SK-N-SH treated with all-trans-retinoic acid at 6 μM for 48 hours (cell line): ENCODE data around the gene MITF.
A peak's percentile ranks its signal among the peaks of the same experiment; 100 is the strongest.

Experiments
- ATAC-seq: fragments of 200-7000 bp; cut with Tn5 transposase; 3 replicates; pipeline ENCODE4 v1.9.1; 2020; ENCODE audit warnings: mild to moderate bottlenecking, moderate library complexity
- ARNTL ChIP-seq: fragments of 450-650 bp; formaldehyde crosslinking; IDR thresholded peaks from 2 replicates; pipeline ENCODE4 v1.5.0; 2020; ENCODE audit warnings: low read depth, mild to moderate bottlenecking, moderate library complexity, borderline replicate concordance
- BACH2 ChIP-seq: fragments of 250-450 bp; sonication (Bioruptor Pico); IDR thresholded peaks from 2 replicates; pipeline ENCODE4 v1.9.0; 2021; ENCODE audit warnings: mild to moderate bottlenecking, borderline replicate concordance
- CSDC2 ChIP-seq: fragments of 250-450 bp; sonication (Bioruptor Pico); IDR thresholded peaks from 2 replicates; pipeline ENCODE4 v1.5.0; 2020; ENCODE audit warnings: mild to moderate bottlenecking, moderate library complexity
- ESRRG ChIP-seq: fragments of 250-450 bp; sonication (Bioruptor Pico); IDR thresholded peaks from 2 replicates; pipeline ENCODE4 v1.6.1; 2021; ENCODE audit warnings: mild to moderate bottlenecking
- GLIS3 ChIP-seq: fragments of 250-450 bp; sonication (Bioruptor Pico); IDR thresholded peaks from 2 replicates; pipeline ENCODE4 v1.5.0; 2020; ENCODE audit warnings: mild to moderate bottlenecking, moderate library complexity
- ISL1 ChIP-seq: fragments of 250-450 bp; sonication (Bioruptor Pico); IDR thresholded peaks from 2 replicates; pipeline ENCODE4 v2.1.2; 2022; ENCODE audit warnings: mild to moderate bottlenecking, moderate library complexity
- OSR1 ChIP-seq: fragments of 250-450 bp; sonication (Bioruptor Pico); IDR thresholded peaks from 2 replicates; pipeline ENCODE4 v1.8.0; 2022; ENCODE audit warnings: moderate library complexity, mild to moderate bottlenecking, inconsistent platforms
- RARB ChIP-seq: fragments of 250-450 bp; sonication (Bioruptor Pico); IDR thresholded peaks from 2 replicates; pipeline ENCODE4 v1.8.0; 2021; ENCODE audit warnings: mild to moderate bottlenecking, moderate library complexity
- SNAI2 ChIP-seq: fragments of 250-450 bp; sonication (Bioruptor Pico); IDR thresholded peaks from 2 replicates; pipeline ENCODE4 v1.5.0; 2020; ENCODE audit warnings: mild to moderate bottlenecking, moderate library complexity
- TCF4 ChIP-seq: fragments of 250-450 bp; sonication (Bioruptor Pico); IDR thresholded peaks from 2 replicates; pipeline ENCODE4 v1.8.0; 2021; ENCODE audit warnings: mild to moderate bottlenecking, moderate library complexity, borderline replicate concordance
- TOX ChIP-seq: fragments of 250-450 bp; sonication (Bioruptor Pico); IDR thresholded peaks from 2 replicates; pipeline ENCODE4 v1.8.0; 2021; ENCODE audit warnings: mild to moderate bottlenecking, moderate library complexity, borderline replicate concordance
- TSHZ2 ChIP-seq: fragments of 250-450 bp; sonication (Bioruptor Pico); IDR thresholded peaks from 2 replicates; pipeline ENCODE4 v1.5.0; 2020; ENCODE audit warnings: mild to moderate bottlenecking, moderate library complexity
- ZC3H10 ChIP-seq: fragments of 250-450 bp; sonication (Bioruptor Pico); IDR thresholded peaks from 2 replicates; pipeline ENCODE4 v1.5.1; 2021; ENCODE audit warnings: mild to moderate bottlenecking, moderate library complexity
- ZFP3 ChIP-seq: fragments of 250-450 bp; sonication (Bioruptor Pico); IDR thresholded peaks from 2 replicates; pipeline ENCODE4 v1.5.0; 2020; ENCODE audit warnings: mild to moderate bottlenecking, moderate library complexity
- ZFP30 ChIP-seq: fragments of 450-650 bp; formaldehyde crosslinking; IDR thresholded peaks from 2 replicates; pipeline ENCODE4 v1.5.0; 2022; ENCODE audit warnings: mild to moderate bottlenecking, moderate library complexity
- ZNF565 ChIP-seq: fragments of 450-650 bp; formaldehyde crosslinking; conservative IDR thresholded peaks from 2 replicates; pipeline ENCODE4 v1.5.0; 2020; ENCODE audit warnings: low read depth, mild to moderate bottlenecking, moderate library complexity
- ZNF70 ChIP-seq: fragments of 450-650 bp; formaldehyde crosslinking; IDR thresholded peaks from 2 replicates; pipeline ENCODE4 v1.5.0; 2020; ENCODE audit warnings: mild to moderate bottlenecking, moderate library complexity
- ZNF8 ChIP-seq: fragments of 450-650 bp; formaldehyde crosslinking; IDR thresholded peaks from 2 replicates; pipeline ENCODE4 v1.5.0; 2020; ENCODE audit warnings: mild to moderate bottlenecking, moderate library complexity
- TF ChIP-seq, protein P1 (sequence below): fragments of 250-450 bp; sonication (Bioruptor Pico); IDR thresholded peaks from 2 replicates; pipeline ENCODE4 v1.5.1; 2021; ENCODE audit warnings: mild to moderate bottlenecking, moderate library complexity

MITF gene

GRCh38 chr3:69882560-69882959 lies 143.3 kb downstream of the MITF start:
- no peak for TF ChIP-seq TOX (CRISPR knock-in tag)
- ATAC-seq: no peak

DNA sequence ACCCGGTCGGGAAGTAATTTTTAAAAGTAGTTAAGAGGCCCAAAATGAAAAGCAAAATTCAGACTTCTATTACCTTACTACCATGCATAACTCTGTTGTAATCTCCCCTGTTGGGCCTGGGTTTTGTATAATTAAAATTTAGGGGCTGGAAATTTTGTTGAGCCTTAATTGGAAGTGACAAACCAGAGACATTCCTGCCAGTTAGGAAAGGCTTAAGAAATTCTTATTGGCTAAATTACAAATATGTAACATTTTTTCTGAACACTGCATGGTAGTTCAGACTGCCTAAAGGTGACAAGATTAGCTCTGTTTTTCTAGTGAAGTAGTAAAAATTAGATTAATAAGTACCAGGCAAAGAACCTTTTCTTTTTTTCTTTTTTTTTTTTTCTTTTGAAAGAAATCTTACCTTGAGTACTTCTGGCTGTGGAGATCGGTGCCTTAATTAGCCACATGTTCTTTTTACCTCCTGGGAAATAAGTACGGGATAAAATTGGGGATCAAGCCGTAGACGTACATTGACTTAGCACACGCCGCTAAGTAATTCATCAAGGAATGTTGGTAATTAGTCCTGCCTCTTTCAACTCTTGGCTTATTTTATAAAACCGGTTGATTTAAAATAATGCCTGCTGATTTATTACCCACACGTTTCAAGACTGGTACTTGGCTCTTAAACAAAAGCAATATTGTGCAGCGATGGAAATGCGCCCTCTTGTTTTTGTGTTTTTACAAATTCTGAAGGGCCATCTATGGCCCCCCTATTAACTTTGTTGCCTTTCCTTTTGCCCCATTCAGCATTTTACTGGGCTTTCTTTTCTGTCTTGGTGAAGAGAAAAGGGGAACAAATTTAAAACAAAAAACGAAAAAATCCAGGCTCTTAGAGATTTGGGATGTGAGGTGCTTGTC lies 149.0 kb downstream of the MITF start:
- TF ChIP-seq ISL1 (CRISPR knock-in tag): peak; percentile 69
- TF ChIP-seq ESRRG (CRISPR knock-in tag): no peak
- TF ChIP-seq, protein P1, sequence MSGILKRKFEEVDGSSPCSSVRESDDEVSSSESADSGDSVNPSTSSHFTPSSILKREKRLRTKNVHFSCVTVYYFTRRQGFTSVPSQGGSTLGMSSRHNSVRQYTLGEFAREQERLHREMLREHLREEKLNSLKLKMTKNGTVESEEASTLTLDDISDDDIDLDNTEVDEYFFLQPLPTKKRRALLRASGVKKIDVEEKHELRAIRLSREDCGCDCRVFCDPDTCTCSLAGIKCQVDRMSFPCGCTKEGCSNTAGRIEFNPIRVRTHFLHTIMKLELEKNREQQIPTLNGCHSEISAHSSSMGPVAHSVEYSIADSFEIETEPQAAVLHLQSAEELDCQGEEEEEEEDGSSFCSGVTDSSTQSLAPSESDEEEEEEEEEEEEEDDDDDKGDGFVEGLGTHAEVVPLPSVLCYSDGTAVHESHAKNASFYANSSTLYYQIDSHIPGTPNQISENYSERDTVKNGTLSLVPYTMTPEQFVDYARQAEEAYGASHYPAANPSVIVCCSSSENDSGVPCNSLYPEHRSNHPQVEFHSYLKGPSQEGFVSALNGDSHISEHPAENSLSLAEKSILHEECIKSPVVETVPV: no peak
- ATAC-seq: no peak

DNA sequence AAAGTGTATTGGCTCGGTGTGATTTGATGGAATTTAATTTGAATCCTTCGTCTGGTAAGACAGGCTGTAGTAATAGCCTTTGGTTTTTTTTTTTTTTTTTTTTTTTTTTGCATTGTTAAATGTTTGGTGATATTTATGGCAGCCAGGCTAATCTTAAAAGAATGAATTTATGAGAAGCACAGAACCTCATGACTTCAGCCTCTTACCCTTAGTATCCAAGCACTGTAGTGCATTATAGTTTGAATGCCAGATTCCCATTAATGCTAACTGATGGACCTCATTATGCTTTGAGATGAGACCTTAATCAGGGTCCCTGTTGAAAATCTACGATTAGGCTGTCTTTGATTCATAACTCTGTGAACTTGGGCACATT lies 149.7 kb downstream of the MITF start:
- TF ChIP-seq TSHZ2 (CRISPR knock-in tag) (no peak), ZNF8 (CRISPR knock-in tag) (no peak), RARB (CRISPR knock-in tag) (no peak), SNAI2 (CRISPR knock-in tag) (no peak), GLIS3 (no peak), TCF4 (CRISPR knock-in tag) (no peak), ZNF565 (no peak), ZFP3 (CRISPR knock-in tag) (no peak), BACH2 (CRISPR knock-in tag) (no peak), CSDC2 (CRISPR knock-in tag) (no peak)
- ATAC-seq: no peak

- ATAC-seq: peak; percentile 32; the same call in 1 of the 3 replicates
- TF ChIP-seq ZC3H10 (CRISPR knock-in tag) (no peak), GLIS3 (no peak), ISL1 (CRISPR knock-in tag) (no peak), ZFP3 (CRISPR knock-in tag) (no peak), CSDC2 (CRISPR knock-in tag) (no peak), RARB (CRISPR knock-in tag) (no peak), TCF4 (CRISPR knock-in tag) (no peak), ZNF70 (CRISPR knock-in tag) (no peak), ZNF565 (no peak), OSR1 (no peak)
These were observed 150.8 kb downstream of the MITF start for GRCh38 chr3:69890084-69890483.

DNA sequence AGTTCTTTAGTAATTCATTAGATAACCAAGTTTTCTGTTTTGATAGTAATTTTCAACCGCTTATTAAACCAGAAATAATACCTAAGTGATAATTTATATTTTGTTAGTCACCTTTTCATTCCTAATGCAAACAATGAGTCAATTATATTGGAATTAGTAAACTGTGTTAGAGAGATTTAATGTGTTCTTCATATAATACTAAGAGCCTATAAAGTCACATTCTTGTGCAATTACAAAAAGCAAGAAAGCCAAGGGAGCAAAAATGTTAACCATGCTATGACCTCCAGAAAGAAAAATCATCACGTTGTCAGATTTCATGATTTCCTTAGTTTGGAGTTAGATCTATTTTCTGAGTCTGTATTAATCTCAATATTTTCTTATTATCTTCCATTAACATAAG lies 151.4 kb downstream of the MITF start:
- no peak for TF ChIP-seq ZFP30 (CRISPR knock-in tag)
- TF ChIP-seq ZFP3 (CRISPR knock-in tag): no peak
- TF ChIP-seq RARB (CRISPR knock-in tag): no peak
- TF ChIP-seq ISL1 (CRISPR knock-in tag): peak; percentile 54
- TF ChIP-seq, protein P1: no peak
- ATAC-seq: no peak

DNA sequence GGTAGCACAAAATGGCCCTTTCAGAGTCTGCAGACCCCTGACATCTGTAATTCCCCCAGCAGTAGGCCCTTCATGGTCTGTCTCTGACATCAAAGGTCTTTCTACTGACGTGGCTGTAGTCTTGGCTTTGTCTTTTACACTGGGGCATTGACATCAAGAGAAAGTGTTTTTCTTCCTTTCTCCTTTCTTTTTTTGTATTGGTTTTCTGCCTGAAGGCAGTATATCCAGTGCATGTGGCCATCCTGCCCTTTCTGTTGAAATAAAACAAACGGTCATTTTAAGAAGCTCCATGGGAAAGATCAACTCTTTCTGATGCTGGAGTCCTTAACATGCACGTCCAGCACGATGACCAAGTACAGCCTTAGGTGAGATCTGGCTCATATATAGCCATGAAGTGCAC lies 153.4 kb downstream of the MITF start:
- no peak for ATAC-seq
- no peak for TF ChIP-seq OSR1
- TF ChIP-seq ZFP30 (CRISPR knock-in tag): no peak
- no peak for TF ChIP-seq SNAI2 (CRISPR knock-in tag)
- TF ChIP-seq TOX (CRISPR knock-in tag): no peak
- TF ChIP-seq ARNTL (CRISPR knock-in tag): no peak
- TF ChIP-seq TSHZ2 (CRISPR knock-in tag): no peak
- TF ChIP-seq BACH2 (CRISPR knock-in tag): no peak
- TF ChIP-seq, protein P1: no peak
- TF ChIP-seq ZNF8 (CRISPR knock-in tag): no peak
